ENCODE measurements around the gene PRMT7. TPM values are rescaled to one million over a fixed set of nuclear protein-coding genes. Genes with fewer than 3 reads are reported as not detected.
A peak's percentile ranks its signal among the peaks of the same experiment; 100 is the strongest.

PRMT7 gene
- total RNA-seq, 1 donor from 2014 or later = 25.6 TPM

DNA sequence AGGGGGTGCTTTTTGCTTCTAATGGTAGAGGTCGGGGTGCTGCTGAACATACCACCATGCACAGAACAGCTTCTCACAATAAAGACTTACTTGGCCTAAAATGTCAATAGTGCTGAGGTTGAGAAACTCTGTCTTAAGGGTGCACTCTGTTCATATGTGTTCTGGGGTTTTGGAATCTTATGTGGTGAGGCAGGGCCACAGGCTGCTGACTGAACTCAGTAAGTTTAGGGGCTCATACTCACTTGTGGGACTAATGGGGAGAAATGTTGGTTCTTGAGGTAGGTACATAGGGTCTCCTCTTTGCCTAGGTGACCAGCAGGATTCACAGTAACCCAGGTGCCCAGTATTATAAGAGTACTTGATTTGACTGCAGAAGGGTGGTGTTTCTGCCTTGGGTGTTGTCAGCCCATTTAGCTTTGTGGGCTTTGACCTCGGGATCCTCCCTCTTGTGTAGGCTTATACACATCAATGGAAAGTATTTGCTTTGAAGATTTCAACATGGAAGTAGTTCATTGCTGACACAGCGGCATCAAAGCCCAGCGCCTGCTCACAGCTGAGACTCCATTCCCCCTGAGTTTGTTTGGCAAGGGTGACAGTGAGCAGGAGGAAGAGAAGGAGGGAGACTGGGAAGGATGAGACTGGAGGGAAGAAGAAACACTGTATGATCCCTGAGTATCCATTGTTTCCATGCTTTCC lies 29.3 kb upstream of the PRMT7 start:
- peak overlapping the region; percentile 87 for H3K27ac ChIP-seq (replicated peaks)
- intact Hi-C loops (cut with micrococcal nuclease) = no loop called here

DNA sequence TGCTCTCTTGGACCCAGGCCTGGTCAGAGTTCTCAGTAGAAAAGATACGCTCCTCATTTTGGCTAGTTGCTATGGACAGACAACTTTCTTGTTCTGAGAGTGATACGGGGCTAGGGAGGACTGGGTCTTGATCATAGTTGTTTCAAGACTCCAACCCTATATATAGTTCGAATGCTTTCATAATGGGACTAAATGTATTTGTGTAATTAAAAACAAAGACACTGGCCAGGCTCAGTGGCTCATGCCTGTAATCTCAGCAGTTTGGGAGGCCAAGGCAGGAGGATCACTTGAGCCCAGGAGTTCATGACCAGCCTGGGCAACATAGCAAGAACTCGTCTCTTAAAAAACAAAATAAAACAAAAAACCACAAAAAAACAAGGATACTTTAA lies 28.8 kb upstream of the PRMT7 start:
- H3K9me3 ChIP-seq (replicated peaks) = no peaks in the 10 kb centered on the region
- no peak for DNase-seq
- TF ChIP-seq CTCF (IDR thresholded peaks at IDR 0.05; ENCODE audit: borderline replicate concordance) = no peak
- intact Hi-C loops (cut with micrococcal nuclease) = no loop called here
- peak overlapping the region; percentile 87 for H3K27ac ChIP-seq (replicated peaks)
- no peaks in the 10 kb centered on the region for H3K27me3 ChIP-seq (ENCODE audit: low read depth)
- peaks cover 97% of the 10 kb centered on the region for H3K4me1 ChIP-seq
- H3K36me3 ChIP-seq = peaks cover 19% of the 10 kb centered on the region
- no peak overlapping the region for H3K4me3 ChIP-seq

More for the DNA sequence above, 29.3 kb upstream of the PRMT7 start:
- Histone ChIP-seq H3K27me3 (ENCODE audit: low read depth) (no peaks in the 10 kb centered on the region), H3K36me3 (peaks cover 19% of the 10 kb centered on the region), H3K4me1 (peaks cover 97% of the 10 kb centered on the region), H3K4me3 (no peak overlapping the region), H3K9me3 (replicated peaks) (no peaks in the 10 kb centered on the region)
- DNase-seq = no peak
- TF ChIP-seq CTCF (IDR thresholded peaks at IDR 0.05; ENCODE audit: borderline replicate concordance) = no peak

- intact Hi-C loops (cut with micrococcal nuclease) = no loop called here
- H3K4me1 ChIP-seq = peaks cover 98% of the 10 kb centered on the region
- no peak for TF ChIP-seq CTCF (IDR thresholded peaks at IDR 0.05; ENCODE audit: borderline replicate concordance)
- peak overlapping the region; percentile 30 for H3K4me3 ChIP-seq
- no peaks in the 10 kb centered on the region for H3K27me3 ChIP-seq (ENCODE audit: low read depth)
- DNase-seq = no peak
- peak overlapping the region; percentile 87 for H3K27ac ChIP-seq (replicated peaks)
- H3K36me3 ChIP-seq = peaks cover 19% of the 10 kb centered on the region
- H3K9me3 ChIP-seq (replicated peaks) = no peaks in the 10 kb centered on the region
Observed at GRCh38 chr16:68283346-68283745, 27.5 kb upstream of the PRMT7 start.

DNA sequence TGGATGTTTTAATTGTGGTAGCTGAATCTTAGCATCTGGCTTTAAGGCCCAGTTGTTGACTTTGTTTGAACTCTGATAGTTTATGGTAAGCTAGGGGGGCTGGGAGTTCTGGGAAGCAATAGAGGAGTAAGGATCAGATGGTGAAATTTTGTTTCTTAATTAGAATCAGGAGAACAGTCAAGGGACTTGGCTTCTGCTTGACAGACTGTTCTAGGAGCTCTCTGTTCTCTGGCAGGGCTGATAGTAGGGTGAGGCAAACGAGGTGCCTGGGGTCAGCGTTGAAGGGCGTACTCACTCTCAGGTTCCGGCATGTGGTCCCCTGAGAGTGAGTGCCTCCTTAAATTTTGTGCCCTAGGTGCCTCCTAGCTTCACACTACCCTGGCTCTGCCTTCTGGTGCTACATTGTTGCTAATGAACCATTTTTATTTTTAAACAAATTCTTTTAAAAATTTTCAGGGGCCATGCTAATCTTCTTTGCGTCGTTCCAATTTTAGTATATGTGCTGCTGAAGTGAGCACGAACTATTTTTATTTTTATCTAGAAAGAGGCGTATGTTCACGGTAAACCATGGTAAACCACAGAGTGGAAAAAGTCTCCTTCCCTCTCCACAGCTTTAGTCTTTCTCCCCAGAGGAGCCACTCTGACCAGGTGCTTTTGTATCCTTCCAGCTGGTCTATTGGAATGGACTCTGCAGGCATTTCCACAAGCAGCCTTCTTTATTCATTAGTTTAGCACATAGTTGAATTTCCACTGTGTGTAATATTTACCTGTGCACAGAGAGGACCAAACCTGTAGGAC lies 26.8 kb upstream of the PRMT7 start:
- peak; percentile 33 for DNase-seq
- peak overlapping the region; percentile 87 for H3K27ac ChIP-seq (replicated peaks)
- no peaks in the 10 kb centered on the region for H3K27me3 ChIP-seq (ENCODE audit: low read depth)
- H3K9me3 ChIP-seq (replicated peaks) = no peaks in the 10 kb centered on the region
- TF ChIP-seq CTCF (IDR thresholded peaks at IDR 0.05; ENCODE audit: borderline replicate concordance) = no peak
- peaks cover 19% of the 10 kb centered on the region for H3K36me3 ChIP-seq
- intact Hi-C loops (cut with micrococcal nuclease) = no loop called here
- peaks cover 100% of the 10 kb centered on the region for H3K4me1 ChIP-seq
- H3K4me3 ChIP-seq = peak overlapping the region; percentile 30

DNA sequence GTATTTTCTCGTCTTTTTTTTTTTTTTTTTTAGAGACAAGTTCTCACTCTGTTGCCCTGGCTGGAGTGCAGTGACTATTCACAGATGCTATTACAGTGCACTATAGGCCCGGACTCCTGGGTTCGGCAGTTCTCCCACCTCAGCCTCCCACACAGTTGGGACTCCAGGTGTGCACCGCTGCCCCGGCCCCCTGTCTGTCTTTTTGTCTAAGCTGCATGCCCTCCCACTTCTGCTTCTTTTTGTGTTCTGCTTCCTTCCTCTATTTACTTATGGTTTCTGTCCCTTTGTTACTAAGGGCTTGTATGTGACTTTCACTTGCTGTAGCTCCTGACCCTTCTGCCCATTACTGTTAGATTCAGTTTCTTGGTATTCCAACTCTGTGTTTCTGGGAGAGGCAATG lies 26.0 kb upstream of the PRMT7 start:
- Histone ChIP-seq H3K4me1 (peaks cover 100% of the 10 kb centered on the region), H3K36me3 (peaks cover 14% of the 10 kb centered on the region), H3K27ac (replicated peaks) (peak overlapping the region; percentile 87), H3K9me3 (replicated peaks) (no peaks in the 10 kb centered on the region), H3K27me3 (ENCODE audit: low read depth) (no peaks in the 10 kb centered on the region), H3K4me3 (peak overlapping the region; percentile 30)
- intact Hi-C loops (cut with micrococcal nuclease) = no loop called here
- no peak for DNase-seq
- TF ChIP-seq CTCF (IDR thresholded peaks at IDR 0.05; ENCODE audit: borderline replicate concordance) = no peak
